GM23338 (cell line): ENCODE results near the gene SDC1. TPM values are rescaled to one million over a fixed set of nuclear protein-coding genes. Genes with fewer than 3 reads are reported as not detected.

Experiments used
- ATAC-seq: fragments of 200-7000 bp; cut with Tn5 transposase; 3 replicates; pipeline ENCODE4 v1.9.1; 2020
- DNase-seq: peaks from one replicate; pipeline ENCODE4 v3.0.0-alpha.2; 2015; ENCODE audit warnings: low spot score
- H2AFZ ChIP-seq: fragments of 200-600 bp; sonication (generic); 2 replicates; pipeline ENCODE4 v1.8.0; 2016; ENCODE audit warnings: antibody characterized with exemption, mild to moderate bottlenecking, moderate library complexity
- H3F3A ChIP-seq: fragments of 200-600 bp; sonication (generic); replicated peaks from 2 replicates; pipeline ENCODE4 v1.8.0; 2017; ENCODE audit warnings: antibody characterized with exemption, mixed run types, low read depth
- H3K27ac ChIP-seq: fragments of 200-600 bp; sonication (generic); 2 replicates; pipeline ENCODE4 v1.6.1; 2016; ENCODE audit warnings: low read depth
- H3K27me3 ChIP-seq: fragments of 200-600 bp; sonication (generic); 2 replicates; pipeline ENCODE4 v1.8.0; 2016; ENCODE audit warnings: mild to moderate bottlenecking, mixed run types, moderate library complexity; ENCODE audit not compliant: insufficient read depth
- H3K36me3 ChIP-seq: fragments of 200-600 bp; sonication (generic); 2 replicates; pipeline ENCODE4 v1.8.0; 2016; ENCODE audit warnings: mild to moderate bottlenecking; ENCODE audit not compliant: insufficient read depth
- H3K4me1 ChIP-seq: fragments of 200-600 bp; sonication (generic); 2 replicates; pipeline ENCODE4 v1.8.0; 2016; ENCODE audit warnings: mild to moderate bottlenecking, moderate library complexity; ENCODE audit not compliant: insufficient read depth
- H3K4me2 ChIP-seq: fragments of 200-600 bp; sonication (generic); 2 replicates; pipeline ENCODE4 v1.7.1; 2017; ENCODE audit warnings: mixed run types
- H3K4me3 ChIP-seq: fragments of 200-600 bp; sonication (generic); 2 replicates; pipeline ENCODE4 v1.6.1; 2016; ENCODE audit warnings: mixed run types
- H3K79me2 ChIP-seq: fragments of 200-600 bp; sonication (generic); replicated peaks from 2 replicates; pipeline ENCODE4 v1.8.0; 2017; ENCODE audit warnings: mild to moderate bottlenecking; ENCODE audit not compliant: insufficient read depth
- H3K9me2 ChIP-seq: fragments of 200-600 bp; sonication (generic); 2 replicates; pipeline ENCODE4 v1.8.0; 2017; ENCODE audit not compliant: insufficient read depth
- H4K20me1 ChIP-seq: fragments of 200-600 bp; sonication (generic); replicated peaks from 2 replicates; pipeline ENCODE4 v1.8.0; 2017; ENCODE audit warnings: mild to moderate bottlenecking; ENCODE audit not compliant: insufficient read depth
- H3K27ac Mint-ChIP-seq: 2 replicates; pipeline ENCODE4 v1.8.0; 2020; ENCODE audit warnings: inconsistent platforms, mild to moderate bottlenecking, moderate library complexity, mixed read lengths
- H3K27me3 Mint-ChIP-seq: 3 replicates; pipeline ENCODE4 v1.8.0; 2022; ENCODE audit warnings: low read depth, mild to moderate bottlenecking, moderate library complexity, mixed read lengths, inconsistent platforms; ENCODE audit not compliant: insufficient read depth, poor library complexity
- H3K36me3 Mint-ChIP-seq: 3 replicates; pipeline ENCODE4 v1.8.0; 2021; ENCODE audit warnings: low read depth, mild to moderate bottlenecking, inconsistent platforms, moderate library complexity, mixed read lengths
- H3K4me1 Mint-ChIP-seq: 3 replicates; pipeline ENCODE4 v1.8.0; 2020; ENCODE audit warnings: mild to moderate bottlenecking, inconsistent platforms, mixed read lengths
- H3K4me3 Mint-ChIP-seq: 3 replicates; pipeline ENCODE4 v1.8.0; 2021; ENCODE audit warnings: moderate library complexity, mild to moderate bottlenecking, inconsistent platforms, mixed read lengths
- H3K9me3 Mint-ChIP-seq: 3 replicates; pipeline ENCODE4 v1.8.0; 2020; ENCODE audit warnings: moderate library complexity, mild to moderate bottlenecking, inconsistent platforms, mixed read lengths
- CREB1 ChIP-seq: fragments of 250-450 bp; sonication (Bioruptor Pico); IDR thresholded peaks from 2 replicates; pipeline ENCODE4 v1.5.0; 2020; ENCODE audit warnings: low read depth, mild to moderate bottlenecking, moderate library complexity
- CTCF ChIP-seq, 2 experiments: fragments of 200-600 bp in 1 of 2; sonication (generic) in 1 of 2; conservative IDR thresholded peaks; 2 replicates each; pipeline versions ENCODE4 v1.5.1 to v1.6.1; 2016 to 2017; ENCODE audit warnings: antibody characterized with exemption in 2 of 2, low read depth in 2 of 2, mild to moderate bottlenecking in 2 of 2, moderate library complexity in 1 of 2
- ETS1 ChIP-seq: IDR thresholded peaks from 2 replicates; pipeline ENCODE4 v1.6.1; 2016; ENCODE audit warnings: antibody characterized with exemption
- EZH2 ChIP-seq: fragments of 200-600 bp; sonication (generic); IDR thresholded peaks from one replicate; pipeline ENCODE4 v1.8.0; 2017; ENCODE audit warnings: antibody characterized with exemption, mild to moderate bottlenecking, low read depth; ENCODE audit not compliant: unreplicated experiment
- EZH2phosphoT487 ChIP-seq: fragments of 200-600 bp; sonication (generic); IDR thresholded peaks from one replicate; pipeline ENCODE4 v1.8.1; 2018; ENCODE audit warnings: antibody characterized with exemption; ENCODE audit not compliant: unreplicated experiment
- JUNB ChIP-seq: IDR thresholded peaks from one replicate; pipeline ENCODE4 v1.6.1; 2016; ENCODE audit warnings: antibody characterized with exemption; ENCODE audit not compliant: unreplicated experiment
- NANOG ChIP-seq: IDR thresholded peaks from 2 replicates; pipeline ENCODE4 v1.6.1; 2016; ENCODE audit warnings: antibody characterized with exemption, borderline replicate concordance
- REST ChIP-seq: IDR thresholded peaks from one replicate; pipeline ENCODE4 v1.6.1; 2018; ENCODE audit warnings: antibody characterized with exemption; ENCODE audit not compliant: unreplicated experiment
- STAT1 ChIP-seq: IDR thresholded peaks from one replicate; pipeline ENCODE4 v1.6.1; 2016; ENCODE audit warnings: antibody characterized with exemption; ENCODE audit not compliant: unreplicated experiment
- ZNF114 ChIP-seq: fragments of 250-450 bp; sonication (Bioruptor Pico); IDR thresholded peaks from 2 replicates; pipeline ENCODE4 v1.5.0; 2020; ENCODE audit warnings: mild to moderate bottlenecking, moderate library complexity
- ZNF331 ChIP-seq: fragments of 250-450 bp; sonication (Bioruptor Pico); IDR thresholded peaks from 2 replicates; pipeline ENCODE4 v1.5.0; 2020; ENCODE audit warnings: low read depth, mild to moderate bottlenecking, moderate library complexity
- ZNF462 ChIP-seq: fragments of 250-450 bp; sonication (Bioruptor Pico); IDR thresholded peaks from 2 replicates; pipeline ENCODE4 v1.5.0; 2020; ENCODE audit warnings: mild to moderate bottlenecking, moderate library complexity
- polyA plus RNA-seq: library from polyadenylated mRNA; unstranded; fragments of >200 nt; fragmentation: Nextera tagmentation; extraction: Ambion mirVana; gene quantifications from 2 replicates; pipeline ENCODE4 v1.2.1, GENCODE V29; 2016
- total RNA-seq: library from RNA; depleted of rRNA; stranded (reverse); fragments of >200 nt; shearing (Covaris generic); gene quantifications from 2 replicates; pipeline ENCODE4 v1.2.3, GENCODE V29; 2014

The SDC1 gene
- total and polyA plus RNA-seq, 2 experiments from 2014 or later: 16.6 to 43.0 TPM

GRCh38 chr2:20178666-20179465, 46.1 kb downstream of the SDC1 start:
- no peak overlapping the region for H3K4me3 ChIP-seq
- no peak for DNase-seq
- H3K27me3 ChIP-seq: no peaks in the 10 kb centered on the region
- TF ChIP-seq ZNF331 (no peak), CREB1 (no peak), CTCF (conservative IDR thresholded peaks at IDR 0.05; ENCODE audit: low read depth in 2 of 2) (no peak), ZNF462 (CRISPR knock-in tag) (no peak), REST (no peak), ETS1 (no peak), NANOG (no peak), ZNF114 (CRISPR knock-in tag) (no peak), EZH2phosphoT487 (no peak), EZH2 (no peak), STAT1 (no peak), JUNB (no peak)
- Mint-ChIP-seq H3K9me3 (no peaks in the 10 kb centered on the region), H3K27ac (no peak overlapping the region), H3K4me1 (no peaks in the 10 kb centered on the region), H3K27me3 (peaks cover 5% of the 10 kb centered on the region), H3K36me3 (no peaks in the 10 kb centered on the region), H3K4me3 (no peak overlapping the region)
- H3K36me3 ChIP-seq: no peaks in the 10 kb centered on the region
- H2AFZ ChIP-seq: no peak overlapping the region
- H3K79me2 ChIP-seq: no peaks in the 10 kb centered on the region
- H3K4me2 ChIP-seq: no peak overlapping the region
- H3F3A ChIP-seq: no peaks in the 10 kb centered on the region
- H3K4me1 ChIP-seq: no peaks in the 10 kb centered on the region
- no peak for ATAC-seq
- no peaks in the 10 kb centered on the region for H3K9me2 ChIP-seq
- no peaks in the 10 kb centered on the region for H4K20me1 ChIP-seq
- H3K27ac ChIP-seq: no peak overlapping the region
